ENCODE results near the gene PTCHD4.

PTCHD4 gene

GRCh38 chr6:48092550-48093217 lies 18.3 kb downstream of the PTCHD4 start:
- no peaks in the 10 kb centered on the region for H3K27me3 ChIP-seq (ENCODE audit: control insufficient read depth, insufficient read depth, low read length)
- H3K9ac ChIP-seq (ENCODE audit: low read depth, low read length), result no peak overlapping the region
- no peaks in the 10 kb centered on the region for H3K9me3 ChIP-seq (ENCODE audit: control insufficient read depth, insufficient read depth, low read length)
- no peaks in the 10 kb centered on the region for H3K4me1 ChIP-seq (ENCODE audit: control insufficient read depth, insufficient read depth, low read length)
- no peak overlapping the region for H3K4me3 ChIP-seq (ENCODE audit: low read depth, low read length)
- no peaks in the 10 kb centered on the region for H3K36me3 ChIP-seq (ENCODE audit: control insufficient read depth, insufficient read depth, low read length)

- H3K4me1 ChIP-seq (ENCODE audit: control insufficient read depth, insufficient read depth, low read length), result no peaks in the 10 kb centered on the region
- H3K9me3 ChIP-seq (ENCODE audit: control insufficient read depth, insufficient read depth, low read length), result no peaks in the 10 kb centered on the region
- H3K4me3 ChIP-seq (ENCODE audit: low read depth, low read length), result no peak overlapping the region
- no peaks in the 10 kb centered on the region for H3K36me3 ChIP-seq (ENCODE audit: control insufficient read depth, insufficient read depth, low read length)
- no peaks in the 10 kb centered on the region for H3K27me3 ChIP-seq (ENCODE audit: control insufficient read depth, insufficient read depth, low read length)
- H3K9ac ChIP-seq (ENCODE audit: low read depth, low read length), result no peak overlapping the region
These were observed 20.5 kb downstream of the PTCHD4 start for GRCh38 chr6:48090546-48090945.

DNA sequence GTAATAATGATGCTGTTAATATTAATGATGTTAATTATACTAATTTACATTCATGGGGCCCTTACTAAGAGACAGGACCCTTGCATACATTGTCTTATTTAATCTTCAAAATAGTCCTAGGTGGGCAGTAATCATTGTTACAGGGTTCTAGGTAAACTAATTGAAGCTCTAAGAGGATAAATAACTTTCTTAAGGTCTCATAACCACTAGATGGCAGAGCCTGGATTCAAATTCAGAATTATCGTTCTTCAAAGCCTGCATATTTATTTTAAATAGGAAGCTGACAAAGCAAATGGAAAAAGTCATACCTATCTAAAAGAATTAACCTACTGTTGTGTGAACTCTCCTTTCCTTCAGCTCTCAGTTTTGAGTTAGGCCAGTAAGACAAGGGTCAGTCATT lies 23.5 kb downstream of the PTCHD4 start:
- H3K9me3 ChIP-seq (ENCODE audit: control insufficient read depth, insufficient read depth, low read length), result no peaks in the 10 kb centered on the region
- H3K4me3 ChIP-seq (ENCODE audit: low read depth, low read length), result no peak overlapping the region
- no peaks in the 10 kb centered on the region for H3K4me1 ChIP-seq (ENCODE audit: control insufficient read depth, insufficient read depth, low read length)
- no peaks in the 10 kb centered on the region for H3K27me3 ChIP-seq (ENCODE audit: control insufficient read depth, insufficient read depth, low read length)
- H3K36me3 ChIP-seq (ENCODE audit: control insufficient read depth, insufficient read depth, low read length), result no peaks in the 10 kb centered on the region
- no peak overlapping the region for H3K9ac ChIP-seq (ENCODE audit: low read depth, low read length)

- no peak overlapping the region for H3K9ac ChIP-seq (ENCODE audit: low read depth, low read length)
- no peaks in the 10 kb centered on the region for H3K36me3 ChIP-seq (ENCODE audit: control insufficient read depth, insufficient read depth, low read length)
- H3K4me3 ChIP-seq (ENCODE audit: low read depth, low read length), result no peak overlapping the region
- no peaks in the 10 kb centered on the region for H3K9me3 ChIP-seq (ENCODE audit: control insufficient read depth, insufficient read depth, low read length)
- no peaks in the 10 kb centered on the region for H3K4me1 ChIP-seq (ENCODE audit: control insufficient read depth, insufficient read depth, low read length)
- no peaks in the 10 kb centered on the region for H3K27me3 ChIP-seq (ENCODE audit: control insufficient read depth, insufficient read depth, low read length)
These were observed 24.8 kb downstream of the PTCHD4 start for GRCh38 chr6:48086187-48086586.

- no peaks in the 10 kb centered on the region for H3K27me3 ChIP-seq (ENCODE audit: control insufficient read depth, insufficient read depth, low read length)
- no peaks in the 10 kb centered on the region for H3K36me3 ChIP-seq (ENCODE audit: control insufficient read depth, insufficient read depth, low read length)
- H3K9me3 ChIP-seq (ENCODE audit: control insufficient read depth, insufficient read depth, low read length), result no peaks in the 10 kb centered on the region
- no peak overlapping the region for H3K9ac ChIP-seq (ENCODE audit: low read depth, low read length)
- no peaks in the 10 kb centered on the region for H3K4me1 ChIP-seq (ENCODE audit: control insufficient read depth, insufficient read depth, low read length)
- no peak overlapping the region for H3K4me3 ChIP-seq (ENCODE audit: low read depth, low read length)
These were observed 25.8 kb downstream of the PTCHD4 start for GRCh38 chr6:48085131-48085741.

- H3K36me3 ChIP-seq (ENCODE audit: control insufficient read depth, insufficient read depth, low read length), result no peaks in the 10 kb centered on the region
- H3K9ac ChIP-seq (ENCODE audit: low read depth, low read length), result no peak overlapping the region
- H3K27me3 ChIP-seq (ENCODE audit: control insufficient read depth, insufficient read depth, low read length), result no peaks in the 10 kb centered on the region
- H3K4me3 ChIP-seq (ENCODE audit: low read depth, low read length), result no peak overlapping the region
- no peaks in the 10 kb centered on the region for H3K9me3 ChIP-seq (ENCODE audit: control insufficient read depth, insufficient read depth, low read length)
- no peaks in the 10 kb centered on the region for H3K4me1 ChIP-seq (ENCODE audit: control insufficient read depth, insufficient read depth, low read length)
These were observed 26.8 kb downstream of the PTCHD4 start for GRCh38 chr6:48084201-48084600.

DNA sequence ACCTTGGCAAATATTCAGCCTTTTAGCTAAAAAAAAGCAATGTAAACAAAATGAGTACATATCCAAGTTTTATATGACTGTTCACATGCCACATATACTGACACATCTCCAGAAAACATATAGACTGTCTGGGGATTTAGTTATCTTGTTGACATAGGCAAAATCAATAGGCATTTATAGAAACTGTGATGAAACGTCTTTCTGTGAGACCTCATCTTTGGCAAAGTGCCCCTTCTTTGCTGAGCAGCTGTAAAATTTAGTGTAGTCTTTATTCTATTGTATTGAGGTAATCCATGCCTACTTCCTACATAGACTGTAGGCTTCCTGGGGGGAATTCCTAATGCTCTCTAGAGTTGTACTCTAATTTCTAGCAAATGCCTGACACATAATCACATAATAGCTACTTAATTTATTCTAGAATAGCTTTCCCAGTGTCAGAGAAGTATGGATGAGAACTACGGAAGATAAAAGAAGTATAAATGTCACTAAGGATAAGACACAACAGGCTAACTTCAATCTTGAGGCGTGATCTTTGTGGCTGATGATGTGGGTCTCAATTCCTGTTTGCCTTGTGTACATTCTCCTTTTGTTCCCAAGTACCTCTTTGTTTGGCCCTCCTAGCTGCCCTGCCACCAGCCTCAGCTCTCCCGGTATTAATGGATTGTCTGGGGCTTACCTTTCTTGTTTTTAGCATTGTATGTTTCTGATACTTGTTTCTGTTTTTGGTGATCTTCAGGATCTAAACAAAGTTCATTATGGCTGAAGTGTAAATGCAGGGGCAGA lies 30.6 kb downstream of the PTCHD4 start:
- Histone ChIP-seq H3K9ac (ENCODE audit: low read depth, low read length) (no peak overlapping the region), H3K27me3 (ENCODE audit: control insufficient read depth, insufficient read depth, low read length) (no peaks in the 10 kb centered on the region), H3K4me3 (ENCODE audit: low read depth, low read length) (no peak overlapping the region), H3K4me1 (ENCODE audit: control insufficient read depth, insufficient read depth, low read length) (no peaks in the 10 kb centered on the region), H3K36me3 (ENCODE audit: control insufficient read depth, insufficient read depth, low read length) (no peaks in the 10 kb centered on the region), H3K9me3 (ENCODE audit: control insufficient read depth, insufficient read depth, low read length) (no peaks in the 10 kb centered on the region)

- no peak overlapping the region for H3K9ac ChIP-seq (ENCODE audit: low read depth, low read length)
- no peaks in the 10 kb centered on the region for H3K9me3 ChIP-seq (ENCODE audit: control insufficient read depth, insufficient read depth, low read length)
- no peaks in the 10 kb centered on the region for H3K27me3 ChIP-seq (ENCODE audit: control insufficient read depth, insufficient read depth, low read length)
- peaks cover 5% of the 10 kb centered on the region for H3K4me1 ChIP-seq (ENCODE audit: control insufficient read depth, insufficient read depth, low read length)
- no peak overlapping the region for H3K4me3 ChIP-seq (ENCODE audit: low read depth, low read length)
- no peaks in the 10 kb centered on the region for H3K36me3 ChIP-seq (ENCODE audit: control insufficient read depth, insufficient read depth, low read length)
These were observed 32.9 kb downstream of the PTCHD4 start for GRCh38 chr6:48078120-48078519.

DNA sequence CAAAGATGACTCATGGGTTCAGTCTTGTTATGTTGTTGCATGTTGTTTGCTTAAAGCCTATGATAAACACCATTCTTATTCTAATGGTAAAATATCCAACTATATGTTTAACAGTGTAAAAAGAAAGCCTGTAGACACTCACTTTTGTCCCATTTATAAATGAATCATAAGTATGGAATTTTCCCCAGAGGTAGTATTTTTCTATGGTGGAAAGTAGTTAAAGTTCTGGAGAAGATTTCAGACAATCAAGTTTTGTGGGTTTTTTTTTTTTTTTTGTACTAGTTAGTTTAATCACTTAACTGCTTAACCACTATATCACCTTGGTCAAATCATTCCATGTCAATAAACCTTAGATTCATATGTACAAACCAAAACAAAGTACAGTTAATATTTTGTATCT lies 35.8 kb downstream of the PTCHD4 start:
- Histone ChIP-seq H3K9ac (ENCODE audit: low read depth, low read length) (no peak overlapping the region), H3K4me1 (ENCODE audit: control insufficient read depth, insufficient read depth, low read length) (peaks cover 5% of the 10 kb centered on the region), H3K36me3 (ENCODE audit: control insufficient read depth, insufficient read depth, low read length) (no peaks in the 10 kb centered on the region), H3K9me3 (ENCODE audit: control insufficient read depth, insufficient read depth, low read length) (no peaks in the 10 kb centered on the region), H3K27me3 (ENCODE audit: control insufficient read depth, insufficient read depth, low read length) (peaks cover 7% of the 10 kb centered on the region), H3K4me3 (ENCODE audit: low read depth, low read length) (no peak overlapping the region)

- Histone ChIP-seq H3K4me1 (ENCODE audit: control insufficient read depth, insufficient read depth, low read length) (peaks cover 10% of the 10 kb centered on the region), H3K9ac (ENCODE audit: low read depth, low read length) (no peak overlapping the region), H3K9me3 (ENCODE audit: control insufficient read depth, insufficient read depth, low read length) (no peaks in the 10 kb centered on the region), H3K4me3 (ENCODE audit: low read depth, low read length) (no peak overlapping the region), H3K27me3 (ENCODE audit: control insufficient read depth, insufficient read depth, low read length) (peaks cover 17% of the 10 kb centered on the region), H3K36me3 (ENCODE audit: control insufficient read depth, insufficient read depth, low read length) (no peaks in the 10 kb centered on the region)
These were observed 36.8 kb downstream of the PTCHD4 start for GRCh38 chr6:48073976-48074767.

GRCh38 chr6:48071833-48072232 lies 39.2 kb downstream of the PTCHD4 start:
- peaks cover 11% of the 10 kb centered on the region for H3K4me1 ChIP-seq (ENCODE audit: control insufficient read depth, insufficient read depth, low read length)
- H3K4me3 ChIP-seq (ENCODE audit: low read depth, low read length), result no peak overlapping the region
- no peaks in the 10 kb centered on the region for H3K36me3 ChIP-seq (ENCODE audit: control insufficient read depth, insufficient read depth, low read length)
- no peak overlapping the region for H3K9ac ChIP-seq (ENCODE audit: low read depth, low read length)
- H3K27me3 ChIP-seq (ENCODE audit: control insufficient read depth, insufficient read depth, low read length), result peaks cover 37% of the 10 kb centered on the region
- H3K9me3 ChIP-seq (ENCODE audit: control insufficient read depth, insufficient read depth, low read length), result no peaks in the 10 kb centered on the region
